Urothelium cell line (cell line): Measurements from ENCODE around the gene ZNF622.
"Not testable (repeated sequence)": the region's sequence is repeated elsewhere in the genome, so short reads cannot be mapped to it uniquely, and the experiment has no call there.

Experiments used
- DNase-seq: peaks from one replicate; pipeline ENCODE4 v3.0.0; 2011; ENCODE audit warnings: low spot score, mixed read lengths
- FAIRE-seq: peaks from 2 replicates; lab custom pipeline; 2011; peaks lifted over from hg19 to GRCh38; lab: Jason Lieb, UNC

ZNF622 gene

GRCh38 chr5:16482891-16483290, 17.3 kb upstream of the ZNF622 start:
- no peak for FAIRE-seq
- no peak for DNase-seq

DNA sequence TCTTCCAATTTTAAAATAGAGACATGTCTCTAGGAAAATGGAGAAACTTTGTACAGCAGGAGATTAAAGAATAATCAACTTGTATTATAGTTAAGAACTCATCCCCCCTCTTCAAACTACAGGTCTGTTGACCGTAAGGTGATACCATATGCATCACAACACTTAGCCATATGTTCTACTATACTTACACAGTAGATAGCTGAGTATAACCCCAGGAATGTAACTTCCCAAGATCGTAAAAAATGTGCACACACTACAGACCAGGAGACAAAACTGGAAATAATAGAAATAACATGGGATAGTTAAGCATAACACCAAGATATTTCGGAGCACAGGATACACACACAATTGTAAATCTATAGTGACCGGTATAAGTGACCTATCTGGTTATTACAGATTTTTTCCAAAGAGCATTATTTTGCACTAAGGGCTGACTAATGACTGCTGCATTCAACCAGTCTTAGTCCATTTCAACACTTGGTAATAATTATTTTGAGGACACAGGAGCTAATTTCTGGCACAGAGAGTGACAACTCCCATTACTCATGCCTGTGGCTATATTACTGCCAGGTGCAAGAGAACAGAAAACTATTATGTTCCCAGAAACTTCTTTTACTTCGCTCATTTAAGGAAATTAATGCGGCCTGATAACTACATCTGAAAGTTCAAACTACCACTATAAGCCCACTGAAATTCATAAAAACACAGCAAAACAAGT, 15.4 kb upstream of the ZNF622 start:
- DNase-seq (no peak), FAIRE-seq (no peak)

- no peak for DNase-seq
- no peak for FAIRE-seq
Measured at GRCh38 chr5:16480144-16480543, 14.5 kb upstream of the ZNF622 start.

DNA sequence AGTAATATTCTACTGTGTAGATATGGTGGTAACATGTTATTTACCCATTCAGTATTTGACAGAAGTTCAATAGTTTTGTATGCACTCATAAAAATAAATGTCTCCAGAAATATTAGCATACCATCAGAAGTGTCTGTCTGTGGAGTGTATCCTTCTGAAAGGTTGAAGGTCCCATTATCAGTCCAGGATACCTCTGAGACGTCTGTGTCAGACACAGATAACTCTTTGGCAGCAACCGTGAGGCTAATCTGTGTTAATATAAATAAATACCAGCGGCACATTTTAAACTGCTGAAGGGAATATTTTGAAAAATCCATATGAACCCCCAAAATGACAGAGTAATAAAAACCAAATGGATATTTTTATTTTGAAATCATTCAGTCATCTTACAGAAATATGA, 11.9 kb upstream of the ZNF622 start:
- DNase-seq = no peak
- FAIRE-seq = no peak

GRCh38 chr5:16476417-16476816, 10.8 kb upstream of the ZNF622 start:
- not testable (repeated sequence) for DNase-seq, FAIRE-seq

DNA sequence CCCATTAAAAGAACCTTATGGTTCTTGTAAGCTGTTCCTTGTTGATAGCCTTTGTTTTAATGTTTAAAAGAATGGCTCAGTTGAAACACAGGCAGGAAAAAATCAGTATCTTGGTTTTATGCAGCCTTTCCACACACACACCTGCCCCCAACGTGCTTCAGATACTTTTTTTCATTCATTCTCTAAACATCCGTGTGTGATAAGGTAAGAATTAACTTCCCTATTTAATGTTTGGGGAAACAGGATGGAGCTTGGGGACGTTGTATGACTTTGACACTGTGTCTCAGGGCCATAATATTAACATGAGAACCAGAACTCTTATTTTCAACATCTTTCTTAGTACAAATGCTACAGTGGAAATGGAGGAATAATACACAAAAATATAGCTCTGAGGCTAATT, 5.8 kb upstream of the ZNF622 start:
- FAIRE-seq (no peak), DNase-seq (no peak)

- peak; percentile 24 for DNase-seq
- no peak for FAIRE-seq
Measured at GRCh38 chr5:16467363-16468219, 2.0 kb upstream of the ZNF622 start.

- FAIRE-seq = no peak
- DNase-seq = no peak
Measured at GRCh38 chr5:16464664-16465543, 696 bp downstream of the ZNF622 start.

DNA sequence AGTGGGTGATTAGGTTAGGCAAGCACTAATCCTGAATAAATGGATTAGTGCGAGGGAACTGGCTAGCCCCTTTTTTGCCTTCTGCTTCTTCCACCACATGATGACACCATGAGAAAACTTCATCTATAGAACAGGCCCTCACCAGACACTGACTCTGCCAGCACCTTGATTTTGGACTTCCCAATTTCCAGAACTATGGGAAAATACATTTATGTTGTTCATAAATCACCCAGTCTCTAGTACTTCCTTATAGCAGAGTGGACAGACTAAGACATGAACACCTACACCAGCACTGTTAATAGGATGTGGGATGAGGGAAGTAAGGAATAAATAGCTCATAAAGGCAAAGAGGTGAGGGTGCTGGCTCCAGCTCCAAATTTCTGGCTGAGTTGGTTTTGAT, 1.4 kb downstream of the ZNF622 start:
- FAIRE-seq (no peak), DNase-seq (no peak)

GRCh38 chr5:16461782-16462181, 3.8 kb downstream of the ZNF622 start:
- DNase-seq = no peak
- no peak for FAIRE-seq

DNA sequence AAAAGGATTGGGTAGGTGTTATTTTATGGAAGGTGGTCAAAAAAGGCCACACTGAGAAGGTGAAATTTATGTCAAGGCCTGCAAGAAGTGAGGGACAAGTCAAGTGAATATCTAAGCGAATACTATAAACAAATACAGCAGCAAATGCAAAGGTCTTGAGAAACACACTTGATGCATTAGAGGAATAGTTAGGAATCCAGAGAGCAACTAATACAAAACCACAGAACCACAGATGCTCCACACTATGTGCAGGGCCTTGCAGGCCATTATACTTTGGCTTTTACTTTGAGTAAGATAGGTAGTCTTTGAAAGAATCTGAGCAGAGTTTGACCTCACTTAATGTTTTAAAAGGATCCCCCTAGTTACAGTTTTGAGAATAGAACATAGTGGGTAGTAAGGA, 4.6 kb downstream of the ZNF622 start:
- no peak for FAIRE-seq

DNA sequence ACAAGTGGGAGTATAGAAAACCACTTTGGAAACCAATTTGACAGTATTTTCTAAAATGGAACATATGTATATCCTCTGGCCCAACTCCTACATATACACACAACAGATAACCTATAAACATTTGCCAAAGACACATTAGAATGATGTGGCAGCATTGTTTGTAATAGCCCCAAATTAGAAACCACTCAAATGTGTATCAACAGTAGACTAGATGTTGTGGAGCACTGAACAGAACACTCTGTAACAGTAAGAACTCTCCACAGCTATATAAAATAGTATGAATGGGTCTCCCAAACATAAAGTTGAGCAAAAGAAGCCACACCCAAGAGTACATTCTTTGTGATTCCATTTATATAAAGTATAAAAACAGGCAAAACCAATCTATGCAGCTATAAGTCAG, 6.1 kb downstream of the ZNF622 start:
- FAIRE-seq (no peak), DNase-seq (no peak)

More for the DNA sequence above, 4.6 kb downstream of the ZNF622 start:
- no peak for DNase-seq

GRCh38 chr5:16457853-16458252, 7.7 kb downstream of the ZNF622 start:
- FAIRE-seq (no peak), DNase-seq (no peak)

DNA sequence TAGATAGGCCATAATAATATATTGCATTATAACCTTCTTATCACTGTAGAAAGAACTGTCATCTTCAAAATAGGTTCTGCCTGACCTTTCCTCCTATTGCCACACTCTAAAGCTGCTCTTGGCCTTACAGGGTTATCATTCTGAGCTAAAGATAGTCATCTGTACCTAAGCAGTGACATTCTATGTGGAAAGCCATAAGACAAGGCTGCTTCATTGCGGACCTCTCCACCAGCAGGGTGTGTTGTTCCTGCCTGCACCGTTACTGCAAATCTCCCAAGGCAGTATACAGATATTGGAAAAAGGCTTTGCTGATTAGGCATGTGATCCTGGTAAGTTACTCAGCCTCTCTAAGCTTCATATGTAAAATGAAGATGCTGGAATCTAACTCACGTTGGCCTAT, 8.1 kb downstream of the ZNF622 start:
- FAIRE-seq (no peak), DNase-seq (no peak)

DNA sequence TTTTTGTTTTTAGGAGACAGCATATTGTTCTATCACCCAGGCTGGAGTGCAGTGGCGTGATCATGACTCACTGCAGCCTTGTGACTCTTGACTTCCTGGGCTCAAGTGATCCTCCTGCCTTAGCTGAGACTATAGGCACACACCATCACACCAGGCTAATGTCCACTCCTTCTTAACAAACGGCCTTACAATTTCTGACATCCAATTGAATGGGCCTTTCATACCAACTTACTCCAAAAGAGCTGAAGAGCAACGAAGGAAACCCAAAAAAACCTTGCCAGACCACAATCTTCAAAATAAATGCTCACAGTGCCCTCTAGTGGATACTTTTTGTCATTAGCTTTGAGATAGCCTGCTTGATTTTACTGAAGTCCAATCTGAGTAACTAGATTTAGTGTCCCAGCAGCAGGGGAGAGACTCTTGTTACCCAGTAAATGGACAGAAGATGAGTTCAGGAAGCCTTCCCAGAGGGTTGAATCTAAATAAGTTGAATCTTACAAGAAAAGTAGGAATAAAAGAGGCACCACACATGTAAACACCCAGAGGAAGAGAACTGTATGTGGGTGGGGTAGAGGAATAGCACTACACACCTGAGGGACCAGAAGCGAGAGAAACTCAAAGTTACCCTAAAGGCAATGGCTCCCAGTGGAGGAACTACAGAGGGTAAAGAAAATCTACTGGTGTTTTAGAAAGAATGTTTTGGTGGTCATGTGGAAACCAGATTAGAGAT, 9.3 kb downstream of the ZNF622 start:
- peak; percentile 52 for FAIRE-seq
- DNase-seq = peak; percentile 56

GRCh38 chr5:16455668-16456067, 9.9 kb downstream of the ZNF622 start:
- FAIRE-seq (no peak), DNase-seq (no peak)

DNA sequence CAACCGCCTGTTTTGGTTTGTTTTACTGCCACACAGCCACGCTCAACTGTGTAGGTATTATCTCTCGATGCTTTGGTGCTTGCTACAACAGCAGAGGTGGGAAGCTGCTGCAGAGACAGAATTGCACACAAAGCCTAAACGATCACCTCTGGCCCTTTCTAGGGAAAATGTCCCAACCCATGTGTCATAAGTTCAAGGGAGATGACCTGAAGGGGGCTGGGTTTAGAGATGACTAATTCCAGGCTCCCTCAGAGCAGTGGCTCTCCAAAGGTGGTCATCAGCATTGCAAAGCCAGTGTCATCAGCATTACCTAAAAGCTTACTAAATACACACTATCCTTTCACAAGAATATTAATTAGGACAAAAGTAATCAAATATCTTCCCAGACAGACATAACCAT, 10.9 kb downstream of the ZNF622 start:
- no peak for DNase-seq
- FAIRE-seq = no peak

GRCh38 chr5:16453609-16454008, 12.0 kb downstream of the ZNF622 start:
- no peak for FAIRE-seq
- DNase-seq = no peak

- FAIRE-seq (no peak), DNase-seq (no peak)
Measured at GRCh38 chr5:16450163-16450562, 15.4 kb downstream of the ZNF622 start.

GRCh38 chr5:16446993-16447392, 18.6 kb downstream of the ZNF622 start:
- DNase-seq (no peak), FAIRE-seq (no peak)

- no peak for FAIRE-seq
- DNase-seq = no peak
Measured at GRCh38 chr5:16437977-16438376, 27.6 kb downstream of the ZNF622 start.
